Measurements from ENCODE around the gene TNNC1. TPM values are rescaled to one million over a fixed set of nuclear protein-coding genes. Genes with fewer than 3 reads are reported as not detected.

Gene TNNC1
- total RNA-seq, 1 experiment from 2014 or later, result 8.3 TPM

- no peak overlapping the region for H3K4me3 ChIP-seq
- H2AFZ ChIP-seq, result no peak overlapping the region
- no peaks in the 10 kb centered on the region for H3K36me3 ChIP-seq (ENCODE audit: low read depth)
- intact Hi-C loops (cut with micrococcal nuclease; ENCODE audit: unreplicated experiment), result no loop called here
- no TSS peak for BruUV-seq (replicated peaks)
- no peaks in the 10 kb centered on the region for H3K27me3 ChIP-seq (ENCODE audit: insufficient read depth, low read depth)
- no peaks in the 10 kb centered on the region for H3K9me3 ChIP-seq (ENCODE audit: insufficient read depth, low read depth)
- TF ChIP-seq CTCF (conservative IDR thresholded peaks at IDR 0.05) (no peak), EZH2 (IDR thresholded peaks at IDR 0.05; ENCODE audit: low read depth) (no peak)
- no peaks in the 10 kb centered on the region for H3K79me2 ChIP-seq (ENCODE audit: low read depth)
- no peak for DNase-seq
- H4K20me1 ChIP-seq (ENCODE audit: insufficient read depth), result no peaks in the 10 kb centered on the region
- ChIA-PET CTCF (no interaction called here), POLR2A (ENCODE audit: unreplicated experiment) (no interaction called here)
- no peaks in the 10 kb centered on the region for H3K4me1 ChIP-seq (replicated peaks; ENCODE audit: insufficient read depth)
- no peak overlapping the region for H3K27ac ChIP-seq
- H3K4me2 ChIP-seq, result no peak overlapping the region
- no peaks in the 10 kb centered on the region for H3F3A ChIP-seq (ENCODE audit: insufficient read depth, low read depth)
- H3K9me2 ChIP-seq (ENCODE audit: insufficient read depth), result no peaks in the 10 kb centered on the region
Observed at GRCh38 chr3:52477076-52477795, 23.4 kb upstream of the TNNC1 start.

- no peak overlapping the region for H3K4me3 ChIP-seq
- no TSS peak for BruUV-seq (replicated peaks)
- POLR2A ChIA-PET (ENCODE audit: unreplicated experiment), result no interaction called here
- intact Hi-C loops (cut with micrococcal nuclease; ENCODE audit: unreplicated experiment), result no loop called here
- H3F3A ChIP-seq (ENCODE audit: insufficient read depth, low read depth), result no peaks in the 10 kb centered on the region
- no peaks in the 10 kb centered on the region for H3K4me1 ChIP-seq (replicated peaks; ENCODE audit: insufficient read depth)
- no peak overlapping the region for H2AFZ ChIP-seq
- CTCF ChIA-PET, result no interaction called here
- H3K27me3 ChIP-seq (ENCODE audit: insufficient read depth, low read depth), result no peaks in the 10 kb centered on the region
- H3K36me3 ChIP-seq (ENCODE audit: low read depth), result no peaks in the 10 kb centered on the region
- no peaks in the 10 kb centered on the region for H4K20me1 ChIP-seq (ENCODE audit: insufficient read depth)
- no peaks in the 10 kb centered on the region for H3K79me2 ChIP-seq (ENCODE audit: low read depth)
- H3K27ac ChIP-seq, result no peak overlapping the region
- no peaks in the 10 kb centered on the region for H3K9me2 ChIP-seq (ENCODE audit: insufficient read depth)
- H3K9me3 ChIP-seq (ENCODE audit: insufficient read depth, low read depth), result no peaks in the 10 kb centered on the region
- DNase-seq, result no peak
- TF ChIP-seq EZH2 (IDR thresholded peaks at IDR 0.05; ENCODE audit: low read depth) (no peak), CTCF (conservative IDR thresholded peaks at IDR 0.05) (no peak)
- no peak overlapping the region for H3K4me2 ChIP-seq
Observed at GRCh38 chr3:52473026-52473425, 19.2 kb upstream of the TNNC1 start.

DNA sequence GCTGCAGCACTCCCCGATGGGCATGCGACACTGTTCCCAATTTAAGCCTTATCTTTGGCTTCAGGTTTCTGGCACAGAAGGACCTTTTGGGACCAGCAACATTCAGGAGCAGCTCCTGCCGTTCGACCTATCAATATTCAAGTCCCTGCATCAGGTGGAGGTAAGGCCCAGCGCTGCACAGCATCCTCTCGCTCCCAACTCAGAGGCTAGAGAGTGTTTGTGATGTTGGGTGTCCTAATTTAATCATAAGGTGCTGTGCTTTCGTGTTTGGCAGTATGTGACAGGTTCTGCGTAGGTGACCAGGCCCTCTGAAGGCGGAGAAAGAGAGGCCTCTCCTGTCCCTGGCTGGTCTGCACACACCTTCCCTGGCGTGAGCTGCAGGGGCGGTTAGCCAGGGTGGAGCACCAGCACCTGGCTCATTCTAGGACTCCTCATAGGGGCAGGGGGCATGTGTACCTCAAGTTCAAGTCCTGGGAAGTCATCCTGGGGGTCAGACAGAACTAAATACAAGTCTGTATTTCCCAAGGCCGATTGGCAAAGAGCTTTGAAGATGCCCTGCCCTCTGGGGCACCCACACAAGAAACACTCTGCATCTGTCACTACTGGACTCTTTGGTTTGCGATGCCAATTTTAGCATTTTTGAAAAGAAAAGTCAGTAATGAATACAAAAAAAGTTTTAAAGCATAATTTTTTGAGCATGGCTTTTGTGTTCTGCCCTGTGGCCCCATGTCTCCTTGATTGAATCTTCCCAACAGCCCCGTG, 18.6 kb upstream of the TNNC1 start:
- no peak overlapping the region for H3K4me3 ChIP-seq
- CTCF ChIA-PET, result no interaction called here
- POLR2A ChIA-PET (ENCODE audit: unreplicated experiment), result no interaction called here
- no peaks in the 10 kb centered on the region for H3K27me3 ChIP-seq (ENCODE audit: insufficient read depth, low read depth)
- H3K27ac ChIP-seq, result no peak overlapping the region
- H3K9me3 ChIP-seq (ENCODE audit: insufficient read depth, low read depth), result no peaks in the 10 kb centered on the region
- no peak for DNase-seq
- no peaks in the 10 kb centered on the region for H3K9me2 ChIP-seq (ENCODE audit: insufficient read depth)
- H3K36me3 ChIP-seq (ENCODE audit: low read depth), result no peaks in the 10 kb centered on the region
- H2AFZ ChIP-seq, result no peak overlapping the region
- no TSS peak for BruUV-seq (replicated peaks)
- intact Hi-C loops (cut with micrococcal nuclease; ENCODE audit: unreplicated experiment), result no loop called here
- no peaks in the 10 kb centered on the region for H4K20me1 ChIP-seq (ENCODE audit: insufficient read depth)
- TF ChIP-seq CTCF (conservative IDR thresholded peaks at IDR 0.05), result no peak
- no peak for TF ChIP-seq EZH2 (IDR thresholded peaks at IDR 0.05; ENCODE audit: low read depth)
- H3K4me2 ChIP-seq, result no peak overlapping the region
- no peaks in the 10 kb centered on the region for H3F3A ChIP-seq (ENCODE audit: insufficient read depth, low read depth)
- H3K4me1 ChIP-seq (replicated peaks; ENCODE audit: insufficient read depth), result no peaks in the 10 kb centered on the region
- H3K79me2 ChIP-seq (ENCODE audit: low read depth), result no peaks in the 10 kb centered on the region

All from PC-9 (cell line).